Activated B cell treated with CpG ODN at 0.5 μM for 24 hours (primary cell): ENCODE measurements around the gene RHOH. TPM values are rescaled to one million over a fixed set of nuclear protein-coding genes. Genes with fewer than 3 reads are reported as not detected.
A peak's percentile ranks its signal among the peaks of the same experiment; 100 is the strongest.

ENCODE experiments used
- ATAC-seq: fragments of 200-7000 bp; cut with Tn5 transposase; one replicate; pipeline ENCODE4 v1.10.0; 2021; ENCODE audit warnings: low read depth, mild to moderate bottlenecking, moderate library complexity
- CTCF ChIA-PET: fragments of 350-600 bp; sonication (Branson Sonifier 250); formaldehyde crosslinking; loops from one replicate; lab custom pipeline; 2021; ENCODE audit warnings: antibody characterized with exemption; lab: Charles Lee
- POLR2A ChIA-PET: fragments of 350-600 bp; sonication (Branson Sonifier 250); formaldehyde crosslinking; loops from one replicate; lab custom pipeline; 2021; ENCODE audit warnings: antibody characterized with exemption; lab: Charles Lee
- DNase-seq: peaks from one replicate; pipeline ENCODE4 v3.0.0; 2022
- H3K27ac Mint-ChIP-seq: one replicate; pipeline ENCODE4 v1.8.0; 2020; ENCODE audit warnings: mixed read lengths
- H3K27me3 Mint-ChIP-seq: one replicate; pipeline ENCODE4 v1.8.0; 2021; ENCODE audit warnings: mixed read lengths
- H3K36me3 Mint-ChIP-seq: one replicate; pipeline ENCODE4 v1.8.0; 2021; ENCODE audit warnings: low read depth, mixed read lengths
- H3K4me1 Mint-ChIP-seq: one replicate; pipeline ENCODE4 v1.8.0; 2021; ENCODE audit warnings: mixed read lengths
- H3K4me3 Mint-ChIP-seq: one replicate; pipeline ENCODE4 v1.8.0; 2020; ENCODE audit warnings: mild to moderate bottlenecking, mixed read lengths
- H3K9me3 Mint-ChIP-seq: one replicate; pipeline ENCODE4 v1.8.0; 2020; ENCODE audit warnings: mixed read lengths
- intact Hi-C: fragments of 100-400 bp; cut with micrococcal nuclease; formaldehyde crosslinking; loops from one replicate; pipeline ENCODE4 v1.15.1; 2024
- total RNA-seq: library from RNA; stranded (reverse); gene quantifications from 2 replicates; pipeline ENCODE4 v1.2.3, GENCODE V29; 2022
- TF ChIP-seq, protein P1 (sequence below): fragments of 200-600 bp; IDR thresholded peaks from one replicate; pipeline ENCODE4 v1.8.0; 2022; ENCODE audit warnings: antibody characterized with exemption, mild to moderate bottlenecking

RHOH gene
- total RNA-seq, 1 donor from 2014 or later, result 183 TPM

DNA sequence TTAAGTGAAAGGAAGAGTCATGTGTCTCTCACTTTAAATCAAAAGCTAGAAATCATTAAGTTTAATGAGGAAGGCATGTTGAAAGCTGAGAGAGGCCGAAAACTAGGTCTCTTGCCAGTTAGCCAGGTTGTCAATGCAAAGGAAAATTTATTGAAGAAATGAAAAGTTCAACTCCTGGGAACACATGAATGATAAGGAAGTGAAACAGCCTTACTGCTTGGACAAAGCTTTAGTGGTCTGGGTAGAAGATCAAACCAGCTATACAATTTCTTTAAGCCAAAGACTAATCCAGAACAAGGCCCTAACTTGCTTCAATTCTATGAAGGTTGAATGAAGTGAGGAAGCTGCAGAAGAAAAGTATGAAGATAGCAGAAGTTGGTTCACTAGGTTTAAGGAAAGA, 24.9 kb downstream of the RHOH start:
- H3K27me3 Mint-ChIP-seq, result no peaks in the 10 kb centered on the region
- POLR2A ChIA-PET, result interaction anchor here (0.6 to 2.8 kb wide), 8 partner anchors 11 to 86 kb away, joined by 3 to 16 read pairs (median 6); partner anchors contain the start of gene RHOH
- intact Hi-C loops, result loop anchor here (2.0 kb wide), 1 partner anchor 15 kb away; no protein-coding TSS in a partner anchor
- CTCF ChIA-PET, result interaction anchor here (2.2 to 4.1 kb wide), 2 partner anchors 88 to 103 kb away, joined by 6 to 18 read pairs; no protein-coding TSS in a partner anchor
- DNase-seq (no peak), ATAC-seq (no peak)
- H3K27ac Mint-ChIP-seq, result peak overlapping the region; percentile 70
- TF ChIP-seq, protein P1, sequence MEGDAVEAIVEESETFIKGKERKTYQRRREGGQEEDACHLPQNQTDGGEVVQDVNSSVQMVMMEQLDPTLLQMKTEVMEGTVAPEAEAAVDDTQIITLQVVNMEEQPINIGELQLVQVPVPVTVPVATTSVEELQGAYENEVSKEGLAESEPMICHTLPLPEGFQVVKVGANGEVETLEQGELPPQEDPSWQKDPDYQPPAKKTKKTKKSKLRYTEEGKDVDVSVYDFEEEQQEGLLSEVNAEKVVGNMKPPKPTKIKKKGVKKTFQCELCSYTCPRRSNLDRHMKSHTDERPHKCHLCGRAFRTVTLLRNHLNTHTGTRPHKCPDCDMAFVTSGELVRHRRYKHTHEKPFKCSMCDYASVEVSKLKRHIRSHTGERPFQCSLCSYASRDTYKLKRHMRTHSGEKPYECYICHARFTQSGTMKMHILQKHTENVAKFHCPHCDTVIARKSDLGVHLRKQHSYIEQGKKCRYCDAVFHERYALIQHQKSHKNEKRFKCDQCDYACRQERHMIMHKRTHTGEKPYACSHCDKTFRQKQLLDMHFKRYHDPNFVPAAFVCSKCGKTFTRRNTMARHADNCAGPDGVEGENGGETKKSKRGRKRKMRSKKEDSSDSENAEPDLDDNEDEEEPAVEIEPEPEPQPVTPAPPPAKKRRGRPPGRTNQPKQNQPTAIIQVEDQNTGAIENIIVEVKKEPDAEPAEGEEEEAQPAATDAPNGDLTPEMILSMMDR, result no peak
- no peaks in the 10 kb centered on the region for H3K9me3 Mint-ChIP-seq
- H3K4me1 Mint-ChIP-seq, result peaks cover 94% of the 10 kb centered on the region
- peak overlapping the region; percentile 26 for H3K4me3 Mint-ChIP-seq
- peaks cover 89% of the 10 kb centered on the region for H3K36me3 Mint-ChIP-seq

DNA sequence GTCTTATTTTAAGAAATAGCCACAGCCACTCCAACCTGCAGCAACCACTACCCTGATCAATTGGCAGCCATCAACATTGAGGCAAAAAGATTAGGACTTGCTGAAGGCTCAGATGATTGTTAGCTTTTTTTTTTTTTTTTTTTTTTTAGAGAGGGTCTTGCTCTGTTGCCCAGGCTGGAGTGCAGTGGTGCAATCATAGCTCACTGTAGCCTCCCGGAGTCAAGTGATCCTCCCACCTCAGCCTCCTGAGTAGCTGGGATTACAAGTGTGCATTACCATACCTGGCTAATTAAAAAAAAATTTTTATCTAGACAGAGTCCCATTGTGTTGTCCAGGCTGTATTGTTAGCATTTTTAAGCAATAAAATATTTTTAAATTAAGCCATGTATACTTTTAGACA, 26.5 kb downstream of the RHOH start:
- ATAC-seq (no peak), DNase-seq (no peak)
- Mint-ChIP-seq H3K4me3 (no peak overlapping the region), H3K27me3 (no peaks in the 10 kb centered on the region), H3K9me3 (no peaks in the 10 kb centered on the region), H3K27ac (no peak overlapping the region), H3K36me3 (peaks cover 83% of the 10 kb centered on the region), H3K4me1 (peaks cover 92% of the 10 kb centered on the region)
- POLR2A ChIA-PET, result interaction anchor here (0.7 to 2.8 kb wide), 8 partner anchors 10 to 84 kb away, joined by 3 to 21 read pairs (median 8); partner anchors contain the start of gene RHOH
- CTCF ChIA-PET, result interaction anchor here (1.0 to 4.1 kb wide), 3 partner anchors 16 to 102 kb away, joined by 3 to 18 read pairs (median 6); no protein-coding TSS in a partner anchor
- intact Hi-C loops, result no loop called here
- TF ChIP-seq, protein P1, result no peak

DNA sequence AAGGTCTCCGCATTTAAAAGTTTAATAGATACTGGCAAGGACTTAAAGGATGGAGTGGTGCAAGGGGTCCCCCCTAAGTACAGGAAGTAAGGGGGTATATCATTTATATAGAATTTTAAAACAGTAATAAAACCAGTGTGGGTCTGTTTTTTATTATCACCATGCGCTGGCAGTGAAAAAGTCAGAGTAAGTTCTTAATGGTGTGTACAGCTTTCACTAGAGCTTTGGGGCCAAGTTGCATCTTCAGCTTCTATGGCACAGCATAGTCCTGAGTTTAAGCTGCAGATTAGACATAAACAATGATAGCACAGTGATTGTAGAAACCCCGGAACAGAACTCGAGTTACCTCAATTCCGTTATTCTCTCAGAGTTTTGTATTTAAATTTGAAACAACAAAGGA, 27.6 kb downstream of the RHOH start:
- Mint-ChIP-seq H3K9me3 (no peaks in the 10 kb centered on the region), H3K36me3 (peaks cover 83% of the 10 kb centered on the region), H3K27me3 (no peaks in the 10 kb centered on the region), H3K4me3 (no peak overlapping the region), H3K4me1 (peaks cover 91% of the 10 kb centered on the region), H3K27ac (no peak overlapping the region)
- TF ChIP-seq, protein P1, result no peak
- ATAC-seq (no peak), DNase-seq (no peak)
- CTCF ChIA-PET, result interaction anchor here (1.8 kb wide), 1 partner anchor 84 kb away, joined by 4 read pairs; no protein-coding TSS in a partner anchor
- intact Hi-C loops, result no loop called here
- POLR2A ChIA-PET, result no interaction called here

DNA sequence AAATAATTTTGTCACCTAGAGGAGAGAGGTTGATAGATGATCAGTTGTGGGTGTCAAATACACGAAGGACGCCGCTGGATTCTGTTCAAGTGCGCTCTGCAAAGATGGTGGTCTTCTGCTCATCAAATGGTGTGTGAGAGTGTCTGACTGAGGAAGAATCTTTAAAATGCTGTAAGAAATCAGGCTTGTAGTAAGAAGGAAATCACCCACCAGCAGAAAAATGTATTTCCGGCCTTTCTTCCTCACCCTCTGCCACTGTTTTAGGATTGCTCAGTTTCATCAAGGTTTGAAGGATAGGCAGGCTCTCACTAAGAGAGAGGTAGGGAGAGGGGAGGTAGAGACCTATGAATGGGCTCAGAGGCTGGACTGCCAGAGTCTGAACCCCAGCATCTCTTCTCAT, 28.7 kb downstream of the RHOH start:
- CTCF ChIA-PET, result interaction anchor here (0.9 to 1.8 kb wide), 2 partner anchors 76 to 83 kb away, joined by 3 to 4 read pairs; no protein-coding TSS in a partner anchor
- POLR2A ChIA-PET, result interaction anchor here (0.6 to 1.3 kb wide), 4 partner anchors 23 to 81 kb away, joined by 3 to 6 read pairs (median 5); no protein-coding TSS in a partner anchor
- intact Hi-C loops, result loop anchor here (5.0 kb wide), 2 partner anchors 33 to 168 kb away; partner anchors contain the start of gene N4BP2
- ATAC-seq (no peak), DNase-seq (no peak)
- Mint-ChIP-seq H3K27me3 (no peaks in the 10 kb centered on the region), H3K27ac (peak overlapping the region; percentile 78), H3K4me1 (peaks cover 90% of the 10 kb centered on the region), H3K4me3 (peak overlapping the region; percentile 38), H3K36me3 (peaks cover 79% of the 10 kb centered on the region), H3K9me3 (no peaks in the 10 kb centered on the region)
- TF ChIP-seq, protein P1, result no peak

DNA sequence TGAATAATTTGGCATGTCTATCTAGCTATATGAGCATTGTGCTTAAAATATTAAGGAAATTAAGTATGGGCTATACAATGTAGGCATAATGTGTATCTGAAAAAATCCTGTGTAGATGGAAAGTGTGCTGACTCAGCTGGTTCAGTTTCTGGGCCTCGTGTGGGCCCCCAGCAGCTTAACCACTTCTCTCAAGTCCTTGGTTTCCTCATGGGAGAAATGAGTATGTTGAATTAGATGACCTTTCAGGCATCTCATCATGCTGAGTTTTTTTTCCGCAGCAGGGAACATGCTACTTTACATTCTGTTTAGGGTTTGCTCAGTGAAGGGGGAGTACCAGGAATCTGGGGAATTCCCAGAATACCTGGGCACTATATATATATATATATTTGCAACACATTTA, 30.5 kb downstream of the RHOH start:
- Mint-ChIP-seq H3K27ac (peak overlapping the region; percentile 78), H3K4me3 (peak overlapping the region; percentile 56), H3K4me1 (peaks cover 89% of the 10 kb centered on the region), H3K27me3 (no peaks in the 10 kb centered on the region), H3K9me3 (no peaks in the 10 kb centered on the region), H3K36me3 (peaks cover 77% of the 10 kb centered on the region)
- no peak for DNase-seq
- CTCF ChIA-PET, result interaction anchor here (1.2 to 1.5 kb wide), 3 partner anchors 9 to 98 kb away, joined by 3 to 7 read pairs (median 4); no protein-coding TSS in a partner anchor
- intact Hi-C loops, result loop anchor here (1.0 to 5.0 kb wide), 7 partner anchors 14 to 170 kb away; partner anchors contain the start of gene N4BP2
- POLR2A ChIA-PET, result interaction anchor here (0.6 to 2.8 kb wide), 14 partner anchors 14 to 907 kb away, joined by 3 to 12 read pairs (median 6); no protein-coding TSS in a partner anchor
- TF ChIP-seq, protein P1, result no peak
- peak; percentile 69 for ATAC-seq
